Esophagus muscularis mucosa (tissue), 4 donors: Measurements from ENCODE around the gene CEP350. TPM values are rescaled to one million over a fixed set of nuclear protein-coding genes. Genes with fewer than 3 reads are reported as not detected.
A peak's percentile ranks its signal among the peaks of the same experiment; 100 is the strongest.
"Not testable (repeated sequence)": the region's sequence is repeated elsewhere in the genome, so short reads cannot be mapped to it uniquely, and the experiment has no call there.

Source experiments
- DNase-seq: peaks from one replicate; pipeline ENCODE4 v3.0.0-alpha.2; 2017; ENCODE audit errors: extremely low spot score
- H3K27ac ChIP-seq, 4 donors: fragments of 200-600 bp; sonication (generic); replicated peaks in 1 of 4; 1 replicate in 3 of 4; 2 replicates in 1 of 4; pipeline ENCODE4 v1.5.1; 2016 to 2019; ENCODE audit warnings: mild to moderate bottlenecking in 1 of 4
- H3K27me3 ChIP-seq, 4 donors: fragments of 200-600 bp; sonication (generic); one replicate each; pipeline versions ENCODE4 v1.5.1 to v1.6.0; 2016 to 2019
- H3K36me3 ChIP-seq, 4 donors: fragments of 200-600 bp; sonication (generic); one replicate each; pipeline ENCODE4 v1.5.1; 2016 to 2019
- H3K4me1 ChIP-seq, 4 donors: fragments of 200-600 bp; sonication (generic); one replicate each; pipeline ENCODE4 v1.5.1; 2016 to 2019
- H3K4me3 ChIP-seq, 4 donors: fragments of 200-600 bp; sonication (generic); 1 replicate in 2 of 4; 2 replicates in 2 of 4; pipeline ENCODE4 v1.5.1; 2016 to 2019; ENCODE audit warnings: mild to moderate bottlenecking in 4 of 4, moderate library complexity in 1 of 4
- H3K9me3 ChIP-seq, 4 donors: fragments of 200-600 bp; sonication (generic); 1 replicate in 3 of 4; 2 replicates in 1 of 4; pipeline ENCODE4 v1.5.1; 2016 to 2019
- EP300 ChIP-seq: sonication (generic); formaldehyde crosslinking; IDR thresholded peaks from one replicate; pipeline ENCODE4 v1.6.1; 2017; ENCODE audit warnings: antibody characterized with exemption
- POLR2A ChIP-seq: fragments of 450-650 bp; IDR thresholded peaks from one replicate; pipeline ENCODE4 v1.6.1; 2017; ENCODE audit warnings: antibody characterized with exemption, moderate library complexity, mild to moderate bottlenecking, low read depth
- POLR2AphosphoS5 ChIP-seq, 2 donors: sonication (generic); formaldehyde crosslinking; IDR thresholded peaks; one replicate each; pipeline ENCODE4 v1.6.1; 2017; ENCODE audit warnings: antibody characterized with exemption in 2 of 2
- WGBS: methylation state at CpG from one replicate; pipeline ENCODE4 v1.1.5; 2018; 5-methylcytosine and 5-hydroxymethylcytosine counted together
- intact Hi-C: fragments of 100-400 bp; cut with DNase I; formaldehyde crosslinking; loops from one replicate; pipeline ENCODE4 v1.15.1; 2023
- total RNA-seq, 4 donors: library from RNA; depleted of rRNA; stranded (reverse); fragments of >200 nt; gene quantifications; one replicate each; pipeline versions ENCODE4 v1.1.0 to v1.2.1, GENCODE V29; 2016
- TF ChIP-seq, protein P1 (sequence below), 3 experiments: fragments of 200-600 bp in 2 of 3; fragments of 450-650 bp in 1 of 3; sonication (generic) in 2 of 3; IDR thresholded peaks; one replicate each; pipeline ENCODE4 v1.5.1; 2017 to 2019; ENCODE audit warnings: antibody characterized with exemption in 3 of 3, mild to moderate bottlenecking in 2 of 3, moderate library complexity in 1 of 3

Gene CEP350
- total RNA-seq, 4 donors from 2014 or later: 61.0 to 80.6 (median 65.1) TPM

GRCh38 chr1:180123463-180123936, 168.9 kb downstream of the CEP350 start:
- TF ChIP-seq EP300 (no peak), POLR2AphosphoS5 (IDR thresholded peaks at IDR 0.05) (peak in 1 of 2 donors; percentile 49)
- intact Hi-C loops: no loop called here
- DNase-seq: no peak
- Histone ChIP-seq H3K36me3 (no peaks in the 10 kb centered on the region), H3K4me1 (no peaks in the 10 kb centered on the region), H3K27me3 (no peaks in the 10 kb centered on the region), H3K9me3 (no peaks in the 10 kb centered on the region), H3K4me3 (no peak overlapping the region), H3K27ac (no peak overlapping the region)
- WGBS: 91% methylated on average over 4 of the region's 4 CpGs

DNA sequence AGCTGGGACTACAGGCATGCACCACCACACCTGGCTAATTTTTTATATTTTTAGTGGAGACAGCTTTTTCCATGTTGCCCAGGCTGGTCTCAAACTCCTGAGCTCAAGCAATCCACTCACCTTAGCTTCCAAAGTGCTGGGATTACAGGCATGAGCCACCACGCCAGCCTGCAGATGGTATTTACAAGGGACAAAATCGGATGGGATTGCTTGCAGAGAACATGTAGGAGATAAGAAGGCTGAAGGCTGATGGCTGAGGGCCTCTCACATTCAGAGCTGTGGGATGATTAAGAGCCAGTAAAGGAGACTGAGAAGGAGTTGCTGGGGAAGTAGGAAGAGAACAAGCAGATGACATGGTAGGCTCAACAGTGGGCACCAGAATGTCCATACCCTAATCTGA, 176.0 kb downstream of the CEP350 start:
- Histone ChIP-seq H3K27me3 (peaks cover 0 to 4% (median 0%) of the 10 kb centered on the region in 4 donors), H3K36me3 (no peaks in the 10 kb centered on the region), H3K4me3 (no peak overlapping the region), H3K9me3 (no peaks in the 10 kb centered on the region), H3K4me1 (no peaks in the 10 kb centered on the region), H3K27ac (no peak overlapping the region)
- 97% methylated on average over 2 of the region's 2 CpGs for WGBS
- no peak for DNase-seq
- TF ChIP-seq POLR2AphosphoS5 (IDR thresholded peaks at IDR 0.05) (no peak), POLR2A (no peak), EP300 (no peak)
- TF ChIP-seq, protein P1, sequence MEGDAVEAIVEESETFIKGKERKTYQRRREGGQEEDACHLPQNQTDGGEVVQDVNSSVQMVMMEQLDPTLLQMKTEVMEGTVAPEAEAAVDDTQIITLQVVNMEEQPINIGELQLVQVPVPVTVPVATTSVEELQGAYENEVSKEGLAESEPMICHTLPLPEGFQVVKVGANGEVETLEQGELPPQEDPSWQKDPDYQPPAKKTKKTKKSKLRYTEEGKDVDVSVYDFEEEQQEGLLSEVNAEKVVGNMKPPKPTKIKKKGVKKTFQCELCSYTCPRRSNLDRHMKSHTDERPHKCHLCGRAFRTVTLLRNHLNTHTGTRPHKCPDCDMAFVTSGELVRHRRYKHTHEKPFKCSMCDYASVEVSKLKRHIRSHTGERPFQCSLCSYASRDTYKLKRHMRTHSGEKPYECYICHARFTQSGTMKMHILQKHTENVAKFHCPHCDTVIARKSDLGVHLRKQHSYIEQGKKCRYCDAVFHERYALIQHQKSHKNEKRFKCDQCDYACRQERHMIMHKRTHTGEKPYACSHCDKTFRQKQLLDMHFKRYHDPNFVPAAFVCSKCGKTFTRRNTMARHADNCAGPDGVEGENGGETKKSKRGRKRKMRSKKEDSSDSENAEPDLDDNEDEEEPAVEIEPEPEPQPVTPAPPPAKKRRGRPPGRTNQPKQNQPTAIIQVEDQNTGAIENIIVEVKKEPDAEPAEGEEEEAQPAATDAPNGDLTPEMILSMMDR (IDR thresholded peaks at IDR 0.05): no peak
- intact Hi-C loops: no loop called here

DNA sequence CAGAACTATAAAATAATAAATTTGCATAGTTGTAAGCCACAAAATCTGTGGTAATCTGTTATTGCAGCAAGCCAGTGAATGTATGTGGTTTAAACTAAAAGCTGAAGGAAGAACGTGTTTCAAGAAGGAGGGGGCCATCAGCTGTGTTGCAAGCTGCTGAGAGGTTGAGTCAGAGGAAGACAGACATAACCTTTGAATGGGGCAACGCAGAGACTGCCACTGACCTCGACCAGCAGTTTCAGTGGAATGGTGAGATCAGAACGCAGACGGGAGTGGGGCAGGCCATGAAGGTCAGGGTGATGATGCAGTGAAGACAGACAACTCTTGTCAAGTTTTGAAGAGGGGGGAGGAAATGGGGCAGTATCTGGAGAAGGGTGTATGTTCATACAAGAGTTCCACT, 176.9 kb downstream of the CEP350 start:
- Histone ChIP-seq H3K27me3 (peaks cover 0 to 4% (median 0%) of the 10 kb centered on the region in 4 donors), H3K36me3 (no peaks in the 10 kb centered on the region), H3K9me3 (no peaks in the 10 kb centered on the region), H3K27ac (no peak overlapping the region), H3K4me1 (no peaks in the 10 kb centered on the region), H3K4me3 (no peak overlapping the region)
- no peak for TF ChIP-seq EP300
- TF ChIP-seq POLR2A: no peak
- TF ChIP-seq, protein P1 (IDR thresholded peaks at IDR 0.05): no peak
- no peak for TF ChIP-seq POLR2AphosphoS5 (IDR thresholded peaks at IDR 0.05)
- no peak for DNase-seq
- WGBS: 59% methylated on average over 5 of the region's 5 CpGs
- intact Hi-C loops: no loop called here

GRCh38 chr1:180133193-180133592, 178.6 kb downstream of the CEP350 start:
- Histone ChIP-seq H3K4me1 (no peaks in the 10 kb centered on the region), H3K27me3 (peaks cover 0 to 4% (median 0%) of the 10 kb centered on the region in 4 donors), H3K27ac (no peak overlapping the region), H3K9me3 (no peaks in the 10 kb centered on the region), H3K36me3 (no peaks in the 10 kb centered on the region), H3K4me3 (no peak overlapping the region)
- intact Hi-C loops: no loop called here
- 50% methylated on average over 1 of the region's 1 CpG for WGBS
- TF ChIP-seq POLR2A: no peak
- TF ChIP-seq, protein P1 (IDR thresholded peaks at IDR 0.05): no peak
- TF ChIP-seq EP300: no peak
- no peak for TF ChIP-seq POLR2AphosphoS5 (IDR thresholded peaks at IDR 0.05)
- DNase-seq: no peak

DNA sequence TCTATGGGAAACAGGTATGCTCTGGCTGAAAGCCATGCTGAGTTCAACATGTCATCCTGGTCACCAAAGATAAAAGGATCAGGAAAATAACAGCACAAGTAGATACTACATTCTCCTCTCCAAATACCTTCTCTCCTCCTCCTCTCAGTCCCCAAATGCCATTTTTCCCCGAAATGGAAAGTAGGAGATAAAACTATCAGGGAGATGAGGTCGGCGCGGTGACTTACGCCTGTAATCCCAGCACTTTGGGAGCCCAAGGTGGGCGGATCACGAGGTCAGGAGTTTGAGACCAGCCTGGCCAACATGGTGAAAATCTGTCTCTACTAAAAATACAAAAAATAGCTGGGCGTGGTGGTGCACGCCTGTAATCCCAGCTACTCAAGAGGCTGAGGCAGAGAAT, 179.1 kb downstream of the CEP350 start:
- 90% methylated on average over 9 of the region's 9 CpGs for WGBS
- intact Hi-C loops, DNase-seq: not testable (repeated sequence)

DNA sequence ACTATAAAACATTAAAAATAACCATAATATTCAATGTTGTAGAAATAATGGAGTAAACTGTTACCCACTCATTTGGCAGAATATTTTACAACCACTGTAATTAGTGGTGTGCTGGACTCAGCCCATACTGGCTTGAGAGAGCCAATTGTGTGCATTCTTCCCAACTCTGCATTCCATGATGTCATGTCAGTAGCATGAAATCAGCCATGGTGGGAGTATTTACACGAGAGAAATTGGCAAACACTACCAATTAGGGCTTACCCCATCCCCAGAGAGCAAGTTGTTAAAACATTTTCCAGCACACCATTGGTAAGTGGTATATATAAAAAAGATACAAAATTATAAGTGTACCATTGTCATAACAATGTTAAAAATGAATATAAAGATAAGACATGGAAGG, 180.9 kb downstream of the CEP350 start:
- Histone ChIP-seq H3K36me3 (no peaks in the 10 kb centered on the region), H3K27ac (no peak overlapping the region), H3K4me3 (no peak overlapping the region), H3K27me3 (peaks cover 0 to 4% (median 0%) of the 10 kb centered on the region in 4 donors), H3K4me1 (no peaks in the 10 kb centered on the region), H3K9me3 (no peaks in the 10 kb centered on the region)
- TF ChIP-seq EP300: no peak
- TF ChIP-seq POLR2AphosphoS5 (IDR thresholded peaks at IDR 0.05): no peak
- TF ChIP-seq, protein P1 (IDR thresholded peaks at IDR 0.05): no peak
- no peak for TF ChIP-seq POLR2A
- 53% methylated on average over 1 of the region's 1 CpG for WGBS
- no peak for DNase-seq
- intact Hi-C loops: no loop called here

More for the DNA sequence above, 179.1 kb downstream of the CEP350 start:
- H3K4me1 ChIP-seq, H3K27ac ChIP-seq, H3K4me3 ChIP-seq, H3K9me3 ChIP-seq, H3K36me3 ChIP-seq, H3K27me3 ChIP-seq: not testable (repeated sequence)
